Mesothelial cell of epicardium (in vitro differentiated cells): ENCODE results near the gene ATP4B. TPM values are rescaled to one million over a fixed set of nuclear protein-coding genes. Genes with fewer than 3 reads are reported as not detected.

ENCODE experiments used
- DNase-seq, 2 experiments: peaks; one replicate each; pipeline ENCODE4 v3.0.0; 2021; ENCODE audit warnings: low spot score in 2 of 2; ENCODE audit not compliant: unreplicated experiment in 2 of 2
- H3K27ac Mint-ChIP-seq: 2 replicates; pipeline ENCODE4 v1.8.0; 2021; ENCODE audit warnings: mixed read lengths
- H3K27me3 Mint-ChIP-seq: 2 replicates; pipeline ENCODE4 v1.8.0; 2021; ENCODE audit warnings: low read depth, mixed read lengths
- H3K36me3 Mint-ChIP-seq: 2 replicates; pipeline ENCODE4 v1.8.0; 2021; ENCODE audit warnings: mixed read lengths
- H3K4me1 Mint-ChIP-seq: 2 replicates; pipeline ENCODE4 v1.8.0; 2021; ENCODE audit warnings: mixed read lengths
- H3K4me3 Mint-ChIP-seq: 2 replicates; pipeline ENCODE4 v1.8.0; 2021; ENCODE audit warnings: mild to moderate bottlenecking, moderate library complexity, mixed read lengths
- H3K9me3 Mint-ChIP-seq: 2 replicates; pipeline ENCODE4 v1.8.0; 2021; ENCODE audit warnings: mixed read lengths
- CTCF ChIP-seq: fragments of 200-600 bp; sonication (generic); IDR thresholded peaks from one replicate; pipeline ENCODE4 v1.5.0; 2021; ENCODE audit warnings: antibody characterized with exemption; ENCODE audit not compliant: unreplicated experiment
- total RNA-seq: library from RNA; stranded (reverse); gene quantifications from 3 replicates; pipeline ENCODE4 v1.2.1, GENCODE V29; 2021

ATP4B gene
- total RNA-seq, 1 donor from 2014 or later, result not detected

- H3K4me3 Mint-ChIP-seq, result no peak overlapping the region
- H3K9me3 Mint-ChIP-seq, result no peaks in the 10 kb centered on the region
- TF ChIP-seq CTCF, result no peak
- H3K27me3 Mint-ChIP-seq, result no peaks in the 10 kb centered on the region
- peaks cover 3% of the 10 kb centered on the region for H3K4me1 Mint-ChIP-seq
- peak; percentile 19 to 35 for DNase-seq
- H3K36me3 Mint-ChIP-seq, result peaks cover 5% of the 10 kb centered on the region
- no peak overlapping the region for H3K27ac Mint-ChIP-seq
Measured at GRCh38 chr13:113651511-113652403, 6.2 kb downstream of the ATP4B start.

- Mint-ChIP-seq H3K27ac (no peak overlapping the region), H3K9me3 (no peaks in the 10 kb centered on the region), H3K36me3 (peaks cover 5% of the 10 kb centered on the region), H3K4me1 (peaks cover 3% of the 10 kb centered on the region), H3K27me3 (no peaks in the 10 kb centered on the region), H3K4me3 (no peak overlapping the region)
- TF ChIP-seq CTCF, result no peak
- peak; percentile 8 to 28 for DNase-seq
Measured at GRCh38 chr13:113650731-113651148, 7.3 kb downstream of the ATP4B start.

GRCh38 chr13:113650275-113650674, 7.7 kb downstream of the ATP4B start:
- Mint-ChIP-seq H3K36me3 (peaks cover 5% of the 10 kb centered on the region), H3K9me3 (no peaks in the 10 kb centered on the region), H3K27me3 (no peaks in the 10 kb centered on the region), H3K4me1 (peaks cover 3% of the 10 kb centered on the region), H3K4me3 (no peak overlapping the region), H3K27ac (no peak overlapping the region)
- TF ChIP-seq CTCF, result no peak
- DNase-seq, result peak; percentile 7 to 24

GRCh38 chr13:113649212-113649611, 8.8 kb downstream of the ATP4B start:
- H3K27me3 Mint-ChIP-seq, result no peaks in the 10 kb centered on the region
- H3K9me3 Mint-ChIP-seq, result peaks cover 8% of the 10 kb centered on the region
- H3K4me1 Mint-ChIP-seq, result peaks cover 3% of the 10 kb centered on the region
- peak; percentile 6 to 29 for DNase-seq
- H3K36me3 Mint-ChIP-seq, result peaks cover 7% of the 10 kb centered on the region
- TF ChIP-seq CTCF, result no peak
- H3K27ac Mint-ChIP-seq, result no peak overlapping the region
- H3K4me3 Mint-ChIP-seq, result no peak overlapping the region

- peaks cover 13% of the 10 kb centered on the region for H3K9me3 Mint-ChIP-seq
- H3K27ac Mint-ChIP-seq, result no peak overlapping the region
- DNase-seq, result peak; percentile 10 to 29
- no peaks in the 10 kb centered on the region for H3K4me1 Mint-ChIP-seq
- H3K4me3 Mint-ChIP-seq, result no peak overlapping the region
- TF ChIP-seq CTCF, result no peak
- no peaks in the 10 kb centered on the region for H3K27me3 Mint-ChIP-seq
- H3K36me3 Mint-ChIP-seq, result peaks cover 12% of the 10 kb centered on the region
Measured at GRCh38 chr13:113648216-113648610, 9.8 kb downstream of the ATP4B start.
